ENCODE data around the gene THSD8. TPM values are rescaled to one million over a fixed set of nuclear protein-coding genes. Genes with fewer than 3 reads are reported as not detected.
"Not testable (repeated sequence)": the region's sequence is repeated elsewhere in the genome, so short reads cannot be mapped to it uniquely, and the experiment has no call there.

The THSD8 gene
- total and polyA plus RNA-seq, 2 donors (not counting 1 experiment from before 2014, with no cell fraction given), result not detected

- no peak overlapping the region for H3K4me2 ChIP-seq (ENCODE audit: extremely low read depth, insufficient read depth, low read length)
- H3K4me3 ChIP-seq (replicated peaks in 1 of 4; ENCODE audit: control extremely low read depth in 1 of 4, insufficient read depth in 1 of 4, low read depth in 3 of 4, low read length in 4 of 4), result no peak overlapping the region
- H4K20me1 ChIP-seq (ENCODE audit: control insufficient read depth, extremely low read depth, insufficient read depth, low read length), result no peaks in the 10 kb centered on the region
- DNase-seq (ENCODE audit: low read depth in 2 of 2), result no peak
- H3K27me3 ChIP-seq (ENCODE audit: control insufficient read depth, insufficient read depth, low read length), result no peaks in the 10 kb centered on the region
- H3K79me2 ChIP-seq (ENCODE audit: control insufficient read depth, insufficient read depth, low read length), result no peaks in the 10 kb centered on the region
- no peaks in the 10 kb centered on the region for H3K4me1 ChIP-seq (ENCODE audit: control insufficient read depth, extremely low read depth, insufficient read depth, low read length)
- H3K27ac ChIP-seq (ENCODE audit: insufficient read depth, low read length), result no peak overlapping the region
- TF ChIP-seq CTCF (conservative IDR thresholded peaks at IDR 0.05 in 1 of 2, IDR thresholded peaks at IDR 0.05 in 1 of 2; ENCODE audit: low read depth in 1 of 2, low read length in 2 of 2), result no peak
- TF ChIP-seq EZH2 (IDR thresholded peaks at IDR 0.05; ENCODE audit: low read length, missing control alignments), result no peak
- no peak overlapping the region for H3K9ac ChIP-seq (ENCODE audit: insufficient read depth, low read length)
- no peak overlapping the region for H2AFZ ChIP-seq (ENCODE audit: low read length)
- H3K36me3 ChIP-seq (ENCODE audit: control insufficient read depth, insufficient read depth, low read length), result peaks cover 1% of the 10 kb centered on the region
- H3K9me3 ChIP-seq (ENCODE audit: control insufficient read depth, insufficient read depth, low read depth, low read length), result no peaks in the 10 kb centered on the region
These were observed 13.2 kb downstream of the THSD8 start for GRCh38 chr19:12815088-12815487.

GRCh38 chr19:12817188-12817587 lies 15.3 kb downstream of the THSD8 start:
- H3K4me2 ChIP-seq (ENCODE audit: extremely low read depth, insufficient read depth, low read length); H3K79me2 ChIP-seq (ENCODE audit: control insufficient read depth, insufficient read depth, low read length); H3K9ac ChIP-seq (ENCODE audit: insufficient read depth, low read length); H3K9me3 ChIP-seq (ENCODE audit: control insufficient read depth, insufficient read depth, low read depth, low read length); DNase-seq (ENCODE audit: low read depth in 2 of 2); H3K27me3 ChIP-seq (ENCODE audit: control insufficient read depth, insufficient read depth, low read length); H3K36me3 ChIP-seq (ENCODE audit: control insufficient read depth, insufficient read depth, low read length); H3K27ac ChIP-seq (ENCODE audit: insufficient read depth, low read length); H3K4me3 ChIP-seq (replicated peaks in 1 of 4; ENCODE audit: control extremely low read depth in 1 of 4, insufficient read depth in 1 of 4, low read depth in 3 of 4, low read length in 4 of 4); H2AFZ ChIP-seq (ENCODE audit: low read length); H4K20me1 ChIP-seq (ENCODE audit: control insufficient read depth, extremely low read depth, insufficient read depth, low read length); H3K4me1 ChIP-seq (ENCODE audit: control insufficient read depth, extremely low read depth, insufficient read depth, low read length): not testable (repeated sequence)

GRCh38 chr19:12817810-12818209 lies 15.9 kb downstream of the THSD8 start:
- not testable (repeated sequence) for H3K4me1 ChIP-seq (ENCODE audit: control insufficient read depth, extremely low read depth, insufficient read depth, low read length); H3K4me3 ChIP-seq (replicated peaks in 1 of 4; ENCODE audit: control extremely low read depth in 1 of 4, insufficient read depth in 1 of 4, low read depth in 3 of 4, low read length in 4 of 4); H3K27me3 ChIP-seq (ENCODE audit: control insufficient read depth, insufficient read depth, low read length); H3K36me3 ChIP-seq (ENCODE audit: control insufficient read depth, insufficient read depth, low read length); H4K20me1 ChIP-seq (ENCODE audit: control insufficient read depth, extremely low read depth, insufficient read depth, low read length); H3K27ac ChIP-seq (ENCODE audit: insufficient read depth, low read length); H3K9me3 ChIP-seq (ENCODE audit: control insufficient read depth, insufficient read depth, low read depth, low read length); H3K79me2 ChIP-seq (ENCODE audit: control insufficient read depth, insufficient read depth, low read length); H2AFZ ChIP-seq (ENCODE audit: low read length); DNase-seq (ENCODE audit: low read depth in 2 of 2); H3K9ac ChIP-seq (ENCODE audit: insufficient read depth, low read length); H3K4me2 ChIP-seq (ENCODE audit: extremely low read depth, insufficient read depth, low read length)

GRCh38 chr19:12821761-12822160 lies 19.9 kb downstream of the THSD8 start:
- Histone ChIP-seq H3K36me3 (ENCODE audit: control insufficient read depth, insufficient read depth, low read length) (no peaks in the 10 kb centered on the region), H3K4me3 (replicated peaks in 1 of 4; ENCODE audit: control extremely low read depth in 1 of 4, insufficient read depth in 1 of 4, low read depth in 3 of 4, low read length in 4 of 4) (no peak overlapping the region), H2AFZ (ENCODE audit: low read length) (no peak overlapping the region), H3K79me2 (ENCODE audit: control insufficient read depth, insufficient read depth, low read length) (no peaks in the 10 kb centered on the region), H3K4me2 (ENCODE audit: extremely low read depth, insufficient read depth, low read length) (no peak overlapping the region), H4K20me1 (ENCODE audit: control insufficient read depth, extremely low read depth, insufficient read depth, low read length) (no peaks in the 10 kb centered on the region), H3K9me3 (ENCODE audit: control insufficient read depth, insufficient read depth, low read depth, low read length) (no peaks in the 10 kb centered on the region), H3K9ac (ENCODE audit: insufficient read depth, low read length) (no peak overlapping the region), H3K27ac (ENCODE audit: insufficient read depth, low read length) (no peak overlapping the region), H3K4me1 (ENCODE audit: control insufficient read depth, extremely low read depth, insufficient read depth, low read length) (no peaks in the 10 kb centered on the region), H3K27me3 (ENCODE audit: control insufficient read depth, insufficient read depth, low read length) (no peaks in the 10 kb centered on the region)
- TF ChIP-seq CTCF (conservative IDR thresholded peaks at IDR 0.05 in 1 of 2, IDR thresholded peaks at IDR 0.05 in 1 of 2; ENCODE audit: low read depth in 1 of 2, low read length in 2 of 2) (no peak), EZH2 (IDR thresholded peaks at IDR 0.05; ENCODE audit: low read length, missing control alignments) (no peak)
- no peak for DNase-seq (ENCODE audit: low read depth in 2 of 2)

Measured in fibroblast of lung (primary cell).